Immature natural killer cell (primary cell): ENCODE data around the gene FXR2. TPM values are rescaled to one million over a fixed set of nuclear protein-coding genes. Genes with fewer than 3 reads are reported as not detected.
"Not testable (repeated sequence)": the region's sequence is repeated elsewhere in the genome, so short reads cannot be mapped to it uniquely, and the experiment has no call there.

Experiments used
- DNase-seq, 3 donors: peaks; one replicate each; pipeline ENCODE4 v3.0.0; 2022; ENCODE audit warnings: mixed read lengths in 1 of 3
- H3K27ac Mint-ChIP-seq, 6 donors: one replicate each; pipeline ENCODE4 v1.8.0; 2020; ENCODE audit warnings: mixed read lengths in 6 of 6, mild to moderate bottlenecking in 5 of 6, inconsistent platforms in 4 of 6, moderate library complexity in 3 of 6
- H3K27me3 Mint-ChIP-seq, 3 donors: one replicate each; pipeline ENCODE4 v1.8.0; 2020 to 2021; ENCODE audit warnings: low read depth in 3 of 3, mild to moderate bottlenecking in 3 of 3, mixed read lengths in 3 of 3, moderate library complexity in 3 of 3, inconsistent platforms in 1 of 3
- H3K36me3 Mint-ChIP-seq, 3 donors: one replicate each; pipeline ENCODE4 v1.8.0; 2020; ENCODE audit warnings: mixed read lengths in 3 of 3, inconsistent platforms in 2 of 3, mild to moderate bottlenecking in 2 of 3
- H3K4me1 Mint-ChIP-seq, 2 donors: one replicate each; pipeline ENCODE4 v1.8.0; 2020; ENCODE audit warnings: inconsistent platforms in 2 of 2, mild to moderate bottlenecking in 2 of 2, mixed read lengths in 2 of 2, moderate library complexity in 1 of 2
- H3K4me3 Mint-ChIP-seq, 5 donors: one replicate each; pipeline ENCODE4 v1.8.0; 2020; ENCODE audit warnings: mild to moderate bottlenecking in 5 of 5, mixed read lengths in 5 of 5, inconsistent platforms in 3 of 5, moderate library complexity in 3 of 5
- H3K9me3 Mint-ChIP-seq, 6 donors: one replicate each; pipeline ENCODE4 v1.8.0; 2020; ENCODE audit warnings: mild to moderate bottlenecking in 6 of 6, mixed read lengths in 6 of 6, inconsistent platforms in 4 of 6, moderate library complexity in 3 of 6
- polyA plus RNA-seq, 3 donors: library from polyadenylated mRNA; unstranded; fragments of 300-500 nt; fragmentation: Illumina TruSeq; gene quantifications; one replicate each; pipeline ENCODE4 v1.2.3, GENCODE V29; 2021

The FXR2 gene
- polyA plus RNA-seq, 3 donors from 2014 or later: 8.3 to 25.1 (median 10.4) TPM

GRCh38 chr17:7620835-7621234 is 6.1 kb upstream of the FXR2 start:
- Mint-ChIP-seq H3K36me3 (no peaks in the 10 kb centered on the region), H3K27me3 (peaks cover 0 to 1% (median 0%) of the 10 kb centered on the region in 3 donors), H3K4me3 (no peak overlapping the region), H3K27ac (no peak overlapping the region), H3K9me3 (no peaks in the 10 kb centered on the region), H3K4me1 (no peaks in the 10 kb centered on the region)
- no peak for DNase-seq

GRCh38 chr17:7618608-7619007 is 3.9 kb upstream of the FXR2 start:
- H3K9me3 Mint-ChIP-seq: no peaks in the 10 kb centered on the region
- peaks cover 5 to 8% of the 10 kb centered on the region in 2 donors for H3K4me1 Mint-ChIP-seq
- H3K27ac Mint-ChIP-seq: no peak overlapping the region
- peaks cover 5 to 13% (median 11%) of the 10 kb centered on the region in 3 donors for H3K27me3 Mint-ChIP-seq
- no peaks in the 10 kb centered on the region for H3K36me3 Mint-ChIP-seq
- DNase-seq: no peak
- H3K4me3 Mint-ChIP-seq: no peak overlapping the region

GRCh38 chr17:7615265-7615747 is 609 bp upstream of the FXR2 start:
- Mint-ChIP-seq H3K27ac (peak overlapping the region; percentile 83 to 96 (median 88)), H3K27me3 (peaks cover 5 to 13% (median 12%) of the 10 kb centered on the region in 3 donors), H3K36me3 (peaks cover 0 to 11% (median 0%) of the 10 kb centered on the region in 3 donors), H3K4me1 (peaks cover 29 to 34% of the 10 kb centered on the region in 2 donors), H3K4me3 (peak overlapping the region; percentile 84 to 89 (median 86)), H3K9me3 (no peaks in the 10 kb centered on the region)
- no peak for DNase-seq

GRCh38 chr17:7613769-7614424 is 800 bp downstream of the FXR2 start:
- H3K9me3 Mint-ChIP-seq: no peaks in the 10 kb centered on the region
- no peak for DNase-seq
- H3K27ac Mint-ChIP-seq: peak overlapping the region; percentile 77 to 94 (median 84)
- H3K36me3 Mint-ChIP-seq: peaks cover 0 to 11% (median 0%) of the 10 kb centered on the region in 3 donors
- peak overlapping the region; percentile 83 to 94 (median 85) for H3K4me3 Mint-ChIP-seq
- H3K27me3 Mint-ChIP-seq: peaks cover 5 to 13% (median 12%) of the 10 kb centered on the region in 3 donors
- peaks cover 33 to 44% of the 10 kb centered on the region in 2 donors for H3K4me1 Mint-ChIP-seq

- Mint-ChIP-seq H3K27ac (peak overlapping the region in 5 of 6 donors; percentile 2 to 76 (median 42)), H3K36me3 (peaks cover 0 to 11% (median 0%) of the 10 kb centered on the region in 3 donors), H3K9me3 (no peaks in the 10 kb centered on the region), H3K27me3 (peaks cover 5 to 13% (median 12%) of the 10 kb centered on the region in 3 donors), H3K4me1 (peaks cover 33 to 44% of the 10 kb centered on the region in 2 donors), H3K4me3 (peak overlapping the region; percentile 13 to 62 (median 58))
- no peak for DNase-seq
These were observed 2.4 kb downstream of the FXR2 start for GRCh38 chr17:7612294-7612640.

- Mint-ChIP-seq H3K4me1 (peaks cover 33 to 44% of the 10 kb centered on the region in 2 donors), H3K36me3 (peaks cover 0 to 11% (median 0%) of the 10 kb centered on the region in 3 donors), H3K27me3 (peaks cover 5 to 13% (median 12%) of the 10 kb centered on the region in 3 donors), H3K9me3 (no peaks in the 10 kb centered on the region), H3K27ac (peak overlapping the region in 4 of 6 donors; percentile 2 to 76 (median 51)), H3K4me3 (peak overlapping the region; percentile 13 to 62 (median 58))
- no peak for DNase-seq
These were observed 2.9 kb downstream of the FXR2 start for GRCh38 chr17:7611635-7612293.

- no peak for DNase-seq
- peaks cover 5 to 14% (median 12%) of the 10 kb centered on the region in 3 donors for H3K27me3 Mint-ChIP-seq
These were observed 4.1 kb downstream of the FXR2 start for GRCh38 chr17:7610641-7611040.

GRCh38 chr17:7606280-7606679 is 8.4 kb downstream of the FXR2 start:
- Mint-ChIP-seq H3K27me3 (peaks cover 0 to 4% (median 0%) of the 10 kb centered on the region in 3 donors), H3K4me3 (no peak overlapping the region), H3K27ac (peak overlapping the region in 1 of 6 donors; percentile 21)

More at GRCh38 chr17:7610641-7611040, 4.1 kb downstream of the FXR2 start:
- no peaks in the 10 kb centered on the region for H3K9me3 Mint-ChIP-seq
- no peak overlapping the region for H3K4me3 Mint-ChIP-seq
- peak overlapping the region in 1 of 6 donors; percentile 49 for H3K27ac Mint-ChIP-seq
- peaks cover 33 to 51% of the 10 kb centered on the region in 2 donors for H3K4me1 Mint-ChIP-seq
- peaks cover 9 to 17% (median 9%) of the 10 kb centered on the region in 3 donors for H3K36me3 Mint-ChIP-seq

GRCh38 chr17:7597561-7597960 is 17.1 kb downstream of the FXR2 start:
- not testable (repeated sequence) for H3K27ac Mint-ChIP-seq, H3K4me1 Mint-ChIP-seq, H3K27me3 Mint-ChIP-seq, H3K4me3 Mint-ChIP-seq, DNase-seq, H3K9me3 Mint-ChIP-seq
- peaks cover 27 to 44% (median 29%) of the 10 kb centered on the region in 3 donors for H3K36me3 Mint-ChIP-seq

More at GRCh38 chr17:7606280-7606679, 8.4 kb downstream of the FXR2 start:
- peaks cover 7 to 24% of the 10 kb centered on the region in 2 donors for H3K4me1 Mint-ChIP-seq
- no peaks in the 10 kb centered on the region for H3K9me3 Mint-ChIP-seq
- no peak for DNase-seq
- peaks cover 19 to 33% (median 20%) of the 10 kb centered on the region in 3 donors for H3K36me3 Mint-ChIP-seq

- H3K4me1 Mint-ChIP-seq: peaks cover 0 to 2% of the 10 kb centered on the region in 2 donors
- H3K27ac Mint-ChIP-seq: peak overlapping the region in 1 of 6 donors; percentile 49
- H3K27me3 Mint-ChIP-seq: peaks cover 0 to 5% (median 1%) of the 10 kb centered on the region in 3 donors
- H3K4me3 Mint-ChIP-seq: no peak overlapping the region
- peaks cover 24 to 45% (median 28%) of the 10 kb centered on the region in 3 donors for H3K36me3 Mint-ChIP-seq
- no peak for DNase-seq
- no peaks in the 10 kb centered on the region for H3K9me3 Mint-ChIP-seq
These were observed 21.4 kb downstream of the FXR2 start for GRCh38 chr17:7593296-7593695.

- no peaks in the 10 kb centered on the region for H3K9me3 Mint-ChIP-seq
- no peak for DNase-seq
- H3K27ac Mint-ChIP-seq: no peak overlapping the region
- peaks cover 0 to 2% of the 10 kb centered on the region in 2 donors for H3K4me1 Mint-ChIP-seq
- H3K36me3 Mint-ChIP-seq: peaks cover 24 to 45% (median 28%) of the 10 kb centered on the region in 3 donors
- no peak overlapping the region for H3K4me3 Mint-ChIP-seq
- peaks cover 0 to 5% (median 0%) of the 10 kb centered on the region in 3 donors for H3K27me3 Mint-ChIP-seq
These were observed 22.2 kb downstream of the FXR2 start for GRCh38 chr17:7592422-7593021.

- Mint-ChIP-seq H3K36me3 (peaks cover 20 to 44% (median 25%) of the 10 kb centered on the region in 3 donors), H3K27ac (no peak overlapping the region), H3K9me3 (no peaks in the 10 kb centered on the region), H3K4me1 (peaks cover 0 to 2% of the 10 kb centered on the region in 2 donors), H3K4me3 (no peak overlapping the region), H3K27me3 (peaks cover 0 to 5% (median 0%) of the 10 kb centered on the region in 3 donors)
- no peak for DNase-seq
These were observed 23.1 kb downstream of the FXR2 start for GRCh38 chr17:7591596-7591995.

- Mint-ChIP-seq H3K9me3 (no peaks in the 10 kb centered on the region), H3K27ac (no peak overlapping the region), H3K36me3 (peaks cover 20 to 42% (median 25%) of the 10 kb centered on the region in 3 donors)
These were observed 24.0 kb downstream of the FXR2 start for GRCh38 chr17:7590743-7591142.

More at GRCh38 chr17:7590743-7591142, 24.0 kb downstream of the FXR2 start:
- Mint-ChIP-seq H3K27me3 (peaks cover 0 to 5% (median 0%) of the 10 kb centered on the region in 3 donors), H3K4me1 (peaks cover 0 to 3% of the 10 kb centered on the region in 2 donors), H3K4me3 (no peak overlapping the region)
- no peak for DNase-seq
